Astrocyte (in vitro differentiated cells and primary cell): ENCODE measurements around the gene OSBPL9. TPM values are rescaled to one million over a fixed set of nuclear protein-coding genes. Genes with fewer than 3 reads are reported as not detected.
A peak's percentile ranks its signal among the peaks of the same experiment; 100 is the strongest.

Experiments
- DNase-seq: peaks from one replicate; pipeline ENCODE4 v3.0.0-alpha.2; 2010; ENCODE audit warnings: low read depth
- FAIRE-seq: peaks from 2 replicates; lab custom pipeline; 2011; peaks lifted over from hg19 to GRCh38; lab: Jason Lieb, UNC
- H2AFZ ChIP-seq: 2 replicates; pipeline ENCODE4 v1.6.0; 2012; ENCODE audit warnings: low read depth, low read length, inconsistent platforms
- H3K27ac ChIP-seq: 2 replicates; pipeline ENCODE4 v1.5.1; 2011; ENCODE audit warnings: low read depth, low read length, inconsistent platforms
- H3K27me3 ChIP-seq: 2 replicates; pipeline ENCODE4 v1.6.0; 2011; ENCODE audit warnings: low read length, inconsistent platforms; ENCODE audit not compliant: insufficient read depth
- H3K36me3 ChIP-seq: 2 replicates; pipeline ENCODE4 v1.5.1; 2011; ENCODE audit warnings: low read length, inconsistent platforms; ENCODE audit not compliant: insufficient read depth
- H3K4me1 ChIP-seq: 2 replicates; pipeline ENCODE4 v1.5.1; 2011; ENCODE audit warnings: low read length, inconsistent platforms; ENCODE audit not compliant: insufficient read depth
- H3K4me2 ChIP-seq: 2 replicates; pipeline ENCODE4 v1.6.0; 2012; ENCODE audit warnings: low read length, inconsistent platforms
- H3K4me3 ChIP-seq: 2 replicates; pipeline ENCODE4 v1.5.1; 2011; ENCODE audit warnings: low read depth, mild to moderate bottlenecking, low read length, inconsistent platforms; ENCODE audit not compliant: insufficient read depth
- H3K79me2 ChIP-seq: 2 replicates; pipeline ENCODE4 v1.6.0; 2012; ENCODE audit warnings: mild to moderate bottlenecking, low read length, inconsistent platforms; ENCODE audit not compliant: insufficient read depth
- H3K9ac ChIP-seq: 2 replicates; pipeline ENCODE4 v1.6.0; 2012; ENCODE audit warnings: mild to moderate bottlenecking, low read length, inconsistent platforms
- H3K9me3 ChIP-seq: 2 replicates; pipeline ENCODE4 v1.5.1; 2012; ENCODE audit warnings: low read depth, mild to moderate bottlenecking, low read length, inconsistent platforms; ENCODE audit not compliant: insufficient read depth
- H4K20me1 ChIP-seq: 2 replicates; pipeline ENCODE4 v1.6.0; 2012; ENCODE audit warnings: low read length, inconsistent platforms; ENCODE audit not compliant: insufficient read depth
- H3K27ac Mint-ChIP-seq: one replicate; pipeline ENCODE4 v1.8.0; 2021; ENCODE audit warnings: mild to moderate bottlenecking, mixed read lengths; ENCODE audit not compliant: unreplicated experiment
- H3K27me3 Mint-ChIP-seq: one replicate; pipeline ENCODE4 v1.8.0; 2021; ENCODE audit warnings: low read depth, mixed read lengths; ENCODE audit not compliant: unreplicated experiment
- H3K36me3 Mint-ChIP-seq: one replicate; pipeline ENCODE4 v1.8.0; 2021; ENCODE audit warnings: low read depth, mixed read lengths; ENCODE audit not compliant: unreplicated experiment
- H3K4me1 Mint-ChIP-seq: one replicate; pipeline ENCODE4 v1.8.0; 2021; ENCODE audit warnings: low read depth, mixed read lengths; ENCODE audit not compliant: unreplicated experiment
- H3K4me3 Mint-ChIP-seq: one replicate; pipeline ENCODE4 v1.8.0; 2021; ENCODE audit warnings: mild to moderate bottlenecking, moderate library complexity, mixed read lengths; ENCODE audit not compliant: unreplicated experiment
- H3K9me3 Mint-ChIP-seq: one replicate; pipeline ENCODE4 v1.8.0; 2021; ENCODE audit warnings: mild to moderate bottlenecking, mixed read lengths; ENCODE audit not compliant: unreplicated experiment
- EZH2 ChIP-seq: IDR thresholded peaks from 2 replicates; pipeline ENCODE4 v1.6.1; 2012; ENCODE audit warnings: mild to moderate bottlenecking, low read length, inconsistent platforms; ENCODE audit not compliant: insufficient read depth
- total RNA-seq: library from RNA; stranded (reverse); gene quantifications from 2 replicates; pipeline ENCODE4 v1.2.1, GENCODE V29; 2021
- TF ChIP-seq, protein P1 (sequence below): IDR thresholded peaks from 2 replicates; pipeline ENCODE4 v1.5.1; 2011; ENCODE audit warnings: low read depth, mild to moderate bottlenecking, inconsistent platforms, low read length, moderate library complexity; ENCODE audit not compliant: insufficient read depth

Gene OSBPL9
- total RNA-seq, 1 donor from 2014 or later, result 117 TPM

DNA sequence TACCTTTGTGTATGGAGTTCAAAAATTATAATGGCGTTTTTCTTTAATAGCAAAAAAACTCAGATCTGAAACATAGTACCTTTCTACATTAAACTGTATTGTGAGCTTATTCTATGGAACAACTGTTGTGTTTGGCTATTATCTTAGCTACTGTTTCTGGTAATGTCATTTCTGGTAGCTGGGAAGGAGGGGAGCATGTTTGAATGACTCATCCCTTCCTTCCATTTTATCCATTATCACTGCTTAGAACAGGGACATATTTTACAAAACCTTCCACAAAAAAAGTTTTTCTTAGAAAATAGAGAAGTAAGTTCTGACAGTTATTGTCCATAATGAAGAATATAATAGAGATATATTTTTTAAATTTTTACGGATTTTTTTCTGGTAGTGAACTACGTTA lies 133.3 kb downstream of the OSBPL9 start:
- H3K27ac Mint-ChIP-seq, result no peak overlapping the region
- H3K4me1 Mint-ChIP-seq, result peaks cover 6% of the 10 kb centered on the region
- H3K4me3 Mint-ChIP-seq, result no peak overlapping the region
- DNase-seq, result peak; percentile 29
- no peak overlapping the region for H2AFZ ChIP-seq
- H3K36me3 ChIP-seq, result peaks cover 19% of the 10 kb centered on the region
- no peaks in the 10 kb centered on the region for H3K27me3 Mint-ChIP-seq
- H3K36me3 Mint-ChIP-seq, result peaks cover 13% of the 10 kb centered on the region
- H3K79me2 ChIP-seq, result no peaks in the 10 kb centered on the region
- H3K4me1 ChIP-seq, result no peaks in the 10 kb centered on the region
- no peak overlapping the region for H3K4me2 ChIP-seq
- no peak overlapping the region for H3K9ac ChIP-seq
- H3K4me3 ChIP-seq, result no peak overlapping the region
- no peaks in the 10 kb centered on the region for H4K20me1 ChIP-seq
- H3K9me3 ChIP-seq, result no peaks in the 10 kb centered on the region
- no peaks in the 10 kb centered on the region for H3K9me3 Mint-ChIP-seq
- H3K27me3 ChIP-seq, result no peaks in the 10 kb centered on the region
- no peak overlapping the region for H3K27ac ChIP-seq
- no peak for TF ChIP-seq EZH2
- TF ChIP-seq, protein P1, sequence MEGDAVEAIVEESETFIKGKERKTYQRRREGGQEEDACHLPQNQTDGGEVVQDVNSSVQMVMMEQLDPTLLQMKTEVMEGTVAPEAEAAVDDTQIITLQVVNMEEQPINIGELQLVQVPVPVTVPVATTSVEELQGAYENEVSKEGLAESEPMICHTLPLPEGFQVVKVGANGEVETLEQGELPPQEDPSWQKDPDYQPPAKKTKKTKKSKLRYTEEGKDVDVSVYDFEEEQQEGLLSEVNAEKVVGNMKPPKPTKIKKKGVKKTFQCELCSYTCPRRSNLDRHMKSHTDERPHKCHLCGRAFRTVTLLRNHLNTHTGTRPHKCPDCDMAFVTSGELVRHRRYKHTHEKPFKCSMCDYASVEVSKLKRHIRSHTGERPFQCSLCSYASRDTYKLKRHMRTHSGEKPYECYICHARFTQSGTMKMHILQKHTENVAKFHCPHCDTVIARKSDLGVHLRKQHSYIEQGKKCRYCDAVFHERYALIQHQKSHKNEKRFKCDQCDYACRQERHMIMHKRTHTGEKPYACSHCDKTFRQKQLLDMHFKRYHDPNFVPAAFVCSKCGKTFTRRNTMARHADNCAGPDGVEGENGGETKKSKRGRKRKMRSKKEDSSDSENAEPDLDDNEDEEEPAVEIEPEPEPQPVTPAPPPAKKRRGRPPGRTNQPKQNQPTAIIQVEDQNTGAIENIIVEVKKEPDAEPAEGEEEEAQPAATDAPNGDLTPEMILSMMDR, result no peak
- no peak for FAIRE-seq

DNA sequence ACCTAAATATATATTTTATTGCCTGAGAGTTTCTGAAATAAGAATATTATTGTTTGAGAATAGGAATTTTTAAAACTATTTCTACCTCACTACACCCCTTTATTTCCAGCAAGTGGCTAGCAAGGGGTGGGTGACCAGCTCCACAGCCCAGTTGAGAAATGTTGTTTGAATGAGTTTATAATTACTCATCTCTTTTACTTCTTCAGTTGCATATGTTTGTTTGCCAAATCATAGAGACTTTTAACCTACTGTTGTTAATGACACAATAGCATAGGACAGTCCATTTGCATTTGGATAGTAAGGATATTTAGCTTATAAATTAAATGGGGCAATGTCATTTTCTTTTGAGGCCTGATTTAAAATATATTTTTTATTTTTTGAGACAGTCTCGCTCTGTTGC lies 133.8 kb downstream of the OSBPL9 start:
- Histone ChIP-seq H3K27ac (no peak overlapping the region), H3K9me3 (no peaks in the 10 kb centered on the region), H4K20me1 (no peaks in the 10 kb centered on the region), H3K79me2 (no peaks in the 10 kb centered on the region), H2AFZ (no peak overlapping the region), H3K9ac (no peak overlapping the region), H3K4me3 (no peak overlapping the region), H3K4me1 (no peaks in the 10 kb centered on the region), H3K36me3 (peaks cover 21% of the 10 kb centered on the region), H3K4me2 (no peak overlapping the region), H3K27me3 (no peaks in the 10 kb centered on the region)
- H3K36me3 Mint-ChIP-seq, result peaks cover 18% of the 10 kb centered on the region
- TF ChIP-seq, protein P1, result no peak
- no peak for TF ChIP-seq EZH2
- H3K4me1 Mint-ChIP-seq, result peaks cover 6% of the 10 kb centered on the region
- H3K9me3 Mint-ChIP-seq, result no peaks in the 10 kb centered on the region
- no peak overlapping the region for H3K4me3 Mint-ChIP-seq
- no peak for DNase-seq
- H3K27me3 Mint-ChIP-seq, result no peaks in the 10 kb centered on the region
- FAIRE-seq, result no peak
- H3K27ac Mint-ChIP-seq, result no peak overlapping the region

DNA sequence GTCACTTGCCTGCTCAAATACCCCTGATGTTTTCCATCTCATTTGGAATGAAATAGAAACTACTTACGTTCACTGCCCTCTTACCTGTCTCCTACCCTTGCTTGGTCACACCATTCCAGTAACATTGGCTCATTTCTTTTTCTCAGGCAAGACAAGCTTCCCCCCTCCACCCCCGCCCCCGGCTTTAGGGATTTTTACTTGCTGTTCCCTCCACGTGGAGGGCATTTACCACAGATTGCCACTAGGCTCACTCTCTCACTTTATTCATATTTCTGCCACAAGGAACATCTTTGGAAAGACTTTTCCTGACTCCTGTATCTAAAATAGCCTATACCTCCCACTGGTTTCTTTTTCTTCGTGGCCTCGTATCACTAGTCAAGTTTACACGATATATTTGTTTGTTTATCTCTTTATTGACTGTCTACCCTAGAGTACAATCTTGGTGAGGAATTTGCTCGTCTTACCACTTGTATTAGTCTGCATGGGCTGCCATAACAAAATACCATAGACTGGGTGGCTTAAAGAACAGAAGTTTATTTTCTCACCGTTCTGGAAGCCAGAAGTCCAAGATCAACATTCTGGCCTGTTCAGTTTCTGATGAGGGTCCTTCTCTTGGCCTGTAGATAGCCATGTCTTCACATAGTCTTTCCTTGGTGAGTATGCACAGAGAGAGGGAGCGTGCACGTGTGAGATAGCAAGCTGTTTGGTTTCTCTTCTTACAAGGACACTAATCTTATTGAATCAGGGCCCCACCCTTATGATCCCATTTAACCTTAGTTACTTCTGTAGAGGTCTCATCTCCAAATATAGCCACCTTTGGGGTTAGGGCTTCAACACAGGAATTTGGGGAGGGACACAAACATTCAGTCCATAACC lies 135.4 kb downstream of the OSBPL9 start:
- H2AFZ ChIP-seq, result no peak overlapping the region
- Mint-ChIP-seq H3K27ac (no peak overlapping the region), H3K36me3 (peaks cover 20% of the 10 kb centered on the region)

More for the DNA sequence above, 135.4 kb downstream of the OSBPL9 start:
- peaks cover 13% of the 10 kb centered on the region for H3K4me1 Mint-ChIP-seq
- no peaks in the 10 kb centered on the region for H3K9me3 Mint-ChIP-seq
- no peak overlapping the region for H3K4me3 Mint-ChIP-seq
- Histone ChIP-seq H3K36me3 (peaks cover 24% of the 10 kb centered on the region), H3K27ac (no peak overlapping the region), H3K9me3 (no peaks in the 10 kb centered on the region), H3K27me3 (no peaks in the 10 kb centered on the region), H4K20me1 (no peaks in the 10 kb centered on the region), H3K4me3 (no peak overlapping the region), H3K4me2 (no peak overlapping the region), H3K79me2 (no peaks in the 10 kb centered on the region), H3K4me1 (no peaks in the 10 kb centered on the region), H3K9ac (no peak overlapping the region)
- TF ChIP-seq, protein P1, result no peak
- TF ChIP-seq EZH2, result no peak
- no peaks in the 10 kb centered on the region for H3K27me3 Mint-ChIP-seq
- FAIRE-seq (no peak), DNase-seq (no peak)
